A549 (cell line): Measurements from ENCODE around the gene ANKRD17.

Experiments
- BCL3 ChIP-seq: fragments of >200 bp; sonication (Bioruptor Twin); formaldehyde crosslinking; IDR thresholded peaks from 3 replicates; pipeline ENCODE4 v1.6.1; 2016
- CEBPB ChIP-seq, 2 experiments: fragments of >200 bp in 1 of 2; sonication (Bioruptor Twin) in 1 of 2; formaldehyde crosslinking in 1 of 2; IDR thresholded peaks; 2 replicates each; pipeline ENCODE4 v1.6.1; 2012 to 2016
- CTCF ChIP-seq: fragments of >200 bp; sonication (Bioruptor Twin); formaldehyde crosslinking; IDR thresholded peaks from 3 replicates; pipeline ENCODE4 v1.5.1; 2016
- EHF ChIP-seq: fragments of 250-450 bp; sonication (Bioruptor Pico); IDR thresholded peaks from 2 replicates; pipeline ENCODE4 v1.5.0; 2020; ENCODE audit warnings: mild to moderate bottlenecking
- FOSL2 ChIP-seq, 2 experiments: fragments of 450-650 bp in 1 of 2; fragments of >200 bp in 1 of 2; sonication (Bioruptor Twin) in 1 of 2; formaldehyde crosslinking; IDR thresholded peaks; 2 replicates each; pipeline versions ENCODE4 v1.5.0 to v1.6.1; 2016 to 2020; ENCODE audit warnings: mild to moderate bottlenecking in 1 of 2, moderate library complexity in 1 of 2
- REST ChIP-seq: fragments of 200-600 bp; sonication (generic); IDR thresholded peaks from 2 replicates; pipeline ENCODE4 v1.6.1; 2016; ENCODE audit warnings: antibody characterized with exemption, mild to moderate bottlenecking, moderate library complexity
- SMC3 ChIP-seq: fragments of >200 bp; sonication (Bioruptor Twin); formaldehyde crosslinking; IDR thresholded peaks from 3 replicates; pipeline ENCODE4 v1.6.1; 2018; ENCODE audit warnings: inconsistent platforms
- ZFP36 ChIP-seq: fragments of 450-650 bp; IDR thresholded peaks from 2 replicates; pipeline ENCODE4 v1.6.1; 2014; ENCODE audit warnings: borderline replicate concordance; ENCODE audit not compliant: partially characterized antibody

- TF ChIP-seq BCL3 (no peak), CTCF (no peak), REST (no peak), ZFP36 (no peak), EHF (no peak), FOSL2 (IDR thresholded peaks at IDR 0.05) (no peak), FOSL2 (CRISPR knock-in tag; IDR thresholded peaks at IDR 0.05) (no peak), SMC3 (no peak), CEBPB (IDR thresholded peaks at IDR 0.05) (no peak)
Observed at GRCh38 chr4:73104695-73105094, 153.9 kb downstream of the ANKRD17 start.
